ENCODE data around the gene PLEKHA1. TPM values are rescaled to one million over a fixed set of nuclear protein-coding genes. Genes with fewer than 3 reads are reported as not detected.

The PLEKHA1 gene
- total RNA-seq, 1 donor from 2014 or later, result 44.3 TPM

DNA sequence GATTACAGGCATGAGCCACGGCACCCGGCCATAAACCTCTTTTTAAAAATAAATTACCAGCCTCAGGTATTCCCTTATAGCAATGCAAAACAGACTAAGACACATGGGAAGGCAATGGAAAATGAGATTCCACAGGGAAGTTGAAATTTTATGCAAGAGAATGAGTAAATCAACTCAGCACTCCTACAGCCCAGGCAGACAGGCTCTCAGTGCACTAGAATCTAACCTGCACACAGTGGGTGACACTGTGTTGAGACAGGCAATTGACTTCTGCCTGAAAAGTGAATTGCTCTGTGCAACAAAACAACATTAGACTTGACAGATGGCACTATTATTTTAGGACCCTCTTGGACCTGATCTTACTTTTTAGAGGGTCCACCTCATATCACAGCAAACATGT lies 20.1 kb upstream of the PLEKHA1 start:
- DNase-seq (ENCODE audit: low spot score, unreplicated experiment), result no peak
- peaks cover 10% of the 10 kb centered on the region for H3K9me3 Mint-ChIP-seq (ENCODE audit: low read depth)
- no peak overlapping the region for H3K27ac Mint-ChIP-seq
- no peaks in the 10 kb centered on the region for H3K36me3 Mint-ChIP-seq (ENCODE audit: insufficient read depth)
- no peak overlapping the region for H3K4me3 Mint-ChIP-seq (ENCODE audit: low read depth)
- TF ChIP-seq, protein P1, sequence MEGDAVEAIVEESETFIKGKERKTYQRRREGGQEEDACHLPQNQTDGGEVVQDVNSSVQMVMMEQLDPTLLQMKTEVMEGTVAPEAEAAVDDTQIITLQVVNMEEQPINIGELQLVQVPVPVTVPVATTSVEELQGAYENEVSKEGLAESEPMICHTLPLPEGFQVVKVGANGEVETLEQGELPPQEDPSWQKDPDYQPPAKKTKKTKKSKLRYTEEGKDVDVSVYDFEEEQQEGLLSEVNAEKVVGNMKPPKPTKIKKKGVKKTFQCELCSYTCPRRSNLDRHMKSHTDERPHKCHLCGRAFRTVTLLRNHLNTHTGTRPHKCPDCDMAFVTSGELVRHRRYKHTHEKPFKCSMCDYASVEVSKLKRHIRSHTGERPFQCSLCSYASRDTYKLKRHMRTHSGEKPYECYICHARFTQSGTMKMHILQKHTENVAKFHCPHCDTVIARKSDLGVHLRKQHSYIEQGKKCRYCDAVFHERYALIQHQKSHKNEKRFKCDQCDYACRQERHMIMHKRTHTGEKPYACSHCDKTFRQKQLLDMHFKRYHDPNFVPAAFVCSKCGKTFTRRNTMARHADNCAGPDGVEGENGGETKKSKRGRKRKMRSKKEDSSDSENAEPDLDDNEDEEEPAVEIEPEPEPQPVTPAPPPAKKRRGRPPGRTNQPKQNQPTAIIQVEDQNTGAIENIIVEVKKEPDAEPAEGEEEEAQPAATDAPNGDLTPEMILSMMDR (IDR thresholded peaks at IDR 0.05; ENCODE audit: unreplicated experiment), result no peak
- peaks cover 7% of the 10 kb centered on the region for H3K4me1 Mint-ChIP-seq (ENCODE audit: low read depth)
- H3K27me3 Mint-ChIP-seq, result peaks cover 3% of the 10 kb centered on the region

DNA sequence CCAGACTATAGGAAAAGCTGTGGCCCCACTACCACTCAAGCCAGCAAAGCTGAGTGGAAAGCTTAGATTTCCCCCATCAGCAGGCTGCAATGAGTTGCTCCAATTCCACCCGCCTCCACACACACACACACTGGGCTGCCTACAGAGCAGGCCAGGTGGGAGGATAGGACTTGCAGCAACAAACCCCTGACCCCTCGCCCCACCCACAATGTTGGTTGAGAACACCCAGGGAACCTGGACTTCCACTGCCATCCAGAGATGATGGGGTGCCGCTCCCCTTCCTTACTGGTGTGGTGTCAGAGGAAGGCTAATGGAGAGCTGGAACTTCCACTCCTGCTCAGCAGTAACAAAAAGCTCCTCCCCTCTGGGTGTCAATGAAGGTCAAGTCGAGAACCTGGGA lies 16.8 kb upstream of the PLEKHA1 start:
- H3K4me3 Mint-ChIP-seq (ENCODE audit: low read depth), result no peak overlapping the region
- H3K36me3 Mint-ChIP-seq (ENCODE audit: insufficient read depth), result no peaks in the 10 kb centered on the region
- no peak for DNase-seq (ENCODE audit: low spot score, unreplicated experiment)
- H3K27ac Mint-ChIP-seq, result no peak overlapping the region
- H3K27me3 Mint-ChIP-seq, result no peaks in the 10 kb centered on the region
- TF ChIP-seq, protein P1 (IDR thresholded peaks at IDR 0.05; ENCODE audit: unreplicated experiment), result no peak
- peaks cover 6% of the 10 kb centered on the region for H3K4me1 Mint-ChIP-seq (ENCODE audit: low read depth)
- H3K9me3 Mint-ChIP-seq (ENCODE audit: low read depth), result peaks cover 10% of the 10 kb centered on the region

DNA sequence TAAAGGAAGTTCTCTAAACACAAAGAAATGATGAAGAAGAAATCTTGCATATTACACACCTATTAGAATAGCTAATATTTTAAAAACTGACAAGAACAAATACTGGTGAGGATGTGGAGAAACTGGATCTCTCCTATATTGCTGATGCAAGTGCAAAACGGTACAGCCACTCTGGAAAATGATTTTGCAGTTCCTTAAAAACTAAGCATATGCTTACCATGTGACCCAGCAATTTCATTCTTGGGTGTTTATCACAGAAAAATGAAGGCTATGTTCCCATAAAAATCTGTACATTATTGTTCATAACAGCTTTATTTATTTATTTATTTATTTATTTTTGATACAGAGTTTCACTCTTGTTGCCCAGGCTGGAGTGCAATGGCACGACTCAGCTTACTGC lies 14.9 kb upstream of the PLEKHA1 start:
- no peaks in the 10 kb centered on the region for H3K36me3 Mint-ChIP-seq (ENCODE audit: insufficient read depth)
- peaks cover 10% of the 10 kb centered on the region for H3K9me3 Mint-ChIP-seq (ENCODE audit: low read depth)
- H3K27me3 Mint-ChIP-seq, result peaks cover 4% of the 10 kb centered on the region
- DNase-seq (ENCODE audit: low spot score, unreplicated experiment), result no peak
- no peaks in the 10 kb centered on the region for H3K4me1 Mint-ChIP-seq (ENCODE audit: low read depth)
- H3K27ac Mint-ChIP-seq, result no peak overlapping the region
- TF ChIP-seq, protein P1 (IDR thresholded peaks at IDR 0.05; ENCODE audit: unreplicated experiment), result no peak
- no peak overlapping the region for H3K4me3 Mint-ChIP-seq (ENCODE audit: low read depth)

DNA sequence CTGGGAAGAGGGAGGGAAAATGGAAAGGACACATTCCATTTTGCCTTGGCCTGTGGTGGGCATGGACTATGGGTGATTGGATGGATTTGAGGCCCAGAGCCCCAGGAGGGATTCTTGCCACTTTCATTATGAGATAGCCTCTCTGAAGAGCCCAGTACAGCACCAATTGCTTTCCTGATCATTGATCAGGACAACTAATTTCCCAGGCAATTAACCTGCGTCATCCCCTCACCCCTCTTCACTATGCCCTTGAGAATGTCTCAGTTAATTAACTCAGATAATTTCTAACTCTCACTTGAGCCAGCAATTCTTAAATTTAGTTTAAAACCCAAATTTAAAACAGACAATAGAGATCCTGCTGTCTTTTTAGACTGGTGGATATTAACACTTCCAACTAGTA lies 13.5 kb upstream of the PLEKHA1 start:
- DNase-seq (ENCODE audit: low spot score, unreplicated experiment), result no peak
- TF ChIP-seq, protein P1 (IDR thresholded peaks at IDR 0.05; ENCODE audit: unreplicated experiment), result no peak
- Mint-ChIP-seq H3K9me3 (ENCODE audit: low read depth) (peaks cover 10% of the 10 kb centered on the region), H3K36me3 (ENCODE audit: insufficient read depth) (no peaks in the 10 kb centered on the region), H3K4me1 (ENCODE audit: low read depth) (no peaks in the 10 kb centered on the region), H3K27me3 (peaks cover 4% of the 10 kb centered on the region), H3K27ac (no peak overlapping the region), H3K4me3 (ENCODE audit: low read depth) (no peak overlapping the region)

GRCh38 chr10:122362031-122362592 lies 12.4 kb upstream of the PLEKHA1 start:
- Mint-ChIP-seq H3K27me3 (peaks cover 4% of the 10 kb centered on the region), H3K9me3 (ENCODE audit: low read depth) (peaks cover 13% of the 10 kb centered on the region), H3K36me3 (ENCODE audit: insufficient read depth) (no peaks in the 10 kb centered on the region), H3K27ac (no peak overlapping the region), H3K4me3 (ENCODE audit: low read depth) (no peak overlapping the region), H3K4me1 (ENCODE audit: low read depth) (no peaks in the 10 kb centered on the region)
- TF ChIP-seq, protein P1 (IDR thresholded peaks at IDR 0.05; ENCODE audit: unreplicated experiment), result no peak
- DNase-seq (ENCODE audit: low spot score, unreplicated experiment), result no peak

Measured in progenitor cell of endocrine pancreas (in vitro differentiated cells).